SU-DHL-6 (cell line): ENCODE data around the gene SLC6A20.
"Not testable (repeated sequence)": the region's sequence is repeated elsewhere in the genome, so short reads cannot be mapped to it uniquely, and the experiment has no call there.

Source experiments
- H2AFZ ChIP-seq: fragments of 200-600 bp; sonication (generic); 2 replicates; pipeline ENCODE4 v1.6.1; 2014; ENCODE audit warnings: low read depth, mild to moderate bottlenecking, moderate library complexity, mixed read lengths, antibody characterized with exemption, low read length; ENCODE audit not compliant: severe bottlenecking
- H3F3A ChIP-seq: fragments of 200-600 bp; shearing (Covaris generic); 2 replicates; pipeline ENCODE4 v1.6.0; 2016; ENCODE audit warnings: antibody characterized with exemption, mild to moderate bottlenecking; ENCODE audit not compliant: insufficient read depth
- H3K27ac ChIP-seq: fragments of 200-600 bp; sonication (generic); 2 replicates; pipeline ENCODE4 v1.5.1; 2016; ENCODE audit warnings: low read depth, mild to moderate bottlenecking, low read length, moderate library complexity, mixed read lengths
- H3K27me3 ChIP-seq: fragments of 200-600 bp; sonication (generic), shearing (Covaris generic); 2 replicates; pipeline ENCODE4 v1.6.0; 2014; ENCODE audit warnings: mild to moderate bottlenecking, low read length
- H3K36me3 ChIP-seq: fragments of 200-600 bp; sonication (generic); 2 replicates; pipeline ENCODE4 v1.6.1; 2014; ENCODE audit warnings: mild to moderate bottlenecking, low read length, mixed read lengths
- H3K4me2 ChIP-seq: fragments of 300-600, 200-600 bp; shearing (Covaris generic), sonication (generic); 2 replicates; pipeline ENCODE4 v1.6.0; 2014; ENCODE audit warnings: low read length, low read depth, mild to moderate bottlenecking; ENCODE audit not compliant: poor library complexity, severe bottlenecking
- H3K4me3 ChIP-seq: fragments of 200-600 bp; sonication (generic); 2 replicates; pipeline ENCODE4 v1.5.1; 2014; ENCODE audit warnings: antibody characterized with exemption, low read length, mild to moderate bottlenecking, mixed read lengths; ENCODE audit not compliant: insufficient read depth, poor library complexity, severe bottlenecking
- H3K79me2 ChIP-seq: fragments of 200-600 bp; sonication (generic); 2 replicates; pipeline ENCODE4 v1.6.1; 2014; ENCODE audit warnings: mild to moderate bottlenecking, low read length, moderate library complexity; ENCODE audit not compliant: insufficient read depth
- H3K9ac ChIP-seq: fragments of 200-600 bp; sonication (generic); 2 replicates; pipeline ENCODE4 v1.7.0; 2014; ENCODE audit warnings: mild to moderate bottlenecking, low read length
- H3K9me2 ChIP-seq: fragments of 200-600 bp; sonication (generic); replicated peaks from 2 replicates; pipeline ENCODE4 v1.6.1; 2014; ENCODE audit warnings: low read length; ENCODE audit not compliant: insufficient read depth
- H3K9me3 ChIP-seq: fragments of 200-600 bp; sonication (generic); 2 replicates; pipeline ENCODE4 v1.6.1; 2014; ENCODE audit warnings: low read length, mixed read lengths; ENCODE audit not compliant: insufficient read depth
- H4K20me1 ChIP-seq: fragments of 200-600 bp; sonication (generic); 2 replicates; pipeline ENCODE4 v1.6.1; 2014; ENCODE audit warnings: low read depth, mild to moderate bottlenecking, antibody characterized with exemption, low read length, moderate library complexity, mixed read lengths
- EZH2phosphoT487 ChIP-seq: fragments of 200-600 bp; sonication (generic), shearing (Covaris generic); conservative IDR thresholded peaks from 2 replicates; pipeline ENCODE4 v1.6.1; 2018; ENCODE audit warnings: mild to moderate bottlenecking, antibody characterized with exemption, low read length, moderate library complexity, mixed read lengths
- TF ChIP-seq, protein P1 (sequence below): fragments of 200-600 bp; sonication (generic); IDR thresholded peaks from one replicate; pipeline ENCODE4 v1.5.1; 2017; ENCODE audit warnings: antibody characterized with exemption, mild to moderate bottlenecking, low read length, moderate library complexity; ENCODE audit not compliant: insufficient read depth, poor library complexity, severe bottlenecking

Gene SLC6A20

DNA sequence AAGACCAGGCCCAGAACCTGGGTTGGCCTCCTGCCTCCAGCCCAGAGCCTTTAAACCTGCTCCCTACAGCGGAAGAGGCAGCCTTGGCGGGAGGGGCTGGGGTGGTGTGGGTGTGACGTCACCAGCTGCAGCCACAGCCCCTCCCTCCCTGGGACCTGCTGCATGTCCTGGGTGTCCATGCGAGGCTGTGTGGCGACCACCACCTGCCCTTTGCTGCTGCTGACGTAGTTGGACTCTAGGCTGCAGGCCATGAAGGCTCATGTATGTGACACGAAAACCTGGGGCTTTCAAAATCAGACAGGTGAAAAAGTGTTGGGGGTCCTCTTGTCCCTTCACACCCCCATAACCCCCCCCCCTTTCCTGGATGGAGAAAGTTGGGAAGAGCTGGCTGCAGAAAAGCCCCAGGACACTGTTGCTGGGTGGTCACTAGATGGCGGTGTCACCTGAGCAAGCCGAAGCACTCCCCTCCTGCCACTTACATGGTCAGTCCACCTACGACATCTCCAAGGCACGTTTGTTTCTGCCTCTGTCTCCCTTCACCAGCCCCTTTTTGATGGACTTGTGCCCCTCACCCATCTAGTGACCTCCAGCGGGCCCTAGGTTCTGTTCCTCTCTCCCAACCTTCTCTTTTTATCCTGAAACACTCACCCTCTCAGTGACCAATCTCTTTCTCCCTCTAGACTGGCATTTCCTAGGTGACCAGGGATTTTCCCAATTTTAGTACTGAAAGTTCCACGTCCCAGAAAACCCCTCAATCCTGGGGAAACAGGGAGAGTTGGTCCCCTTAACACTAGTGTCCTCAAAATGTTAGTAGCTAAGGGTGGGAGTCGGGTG, 35.2 kb downstream of the SLC6A20 start:
- no peak overlapping the region for H3K27ac ChIP-seq
- no peaks in the 10 kb centered on the region for H4K20me1 ChIP-seq
- H3K4me3 ChIP-seq: no peak overlapping the region
- H3K9me2 ChIP-seq: no peaks in the 10 kb centered on the region
- H3K36me3 ChIP-seq: no peaks in the 10 kb centered on the region
- TF ChIP-seq, protein P1, sequence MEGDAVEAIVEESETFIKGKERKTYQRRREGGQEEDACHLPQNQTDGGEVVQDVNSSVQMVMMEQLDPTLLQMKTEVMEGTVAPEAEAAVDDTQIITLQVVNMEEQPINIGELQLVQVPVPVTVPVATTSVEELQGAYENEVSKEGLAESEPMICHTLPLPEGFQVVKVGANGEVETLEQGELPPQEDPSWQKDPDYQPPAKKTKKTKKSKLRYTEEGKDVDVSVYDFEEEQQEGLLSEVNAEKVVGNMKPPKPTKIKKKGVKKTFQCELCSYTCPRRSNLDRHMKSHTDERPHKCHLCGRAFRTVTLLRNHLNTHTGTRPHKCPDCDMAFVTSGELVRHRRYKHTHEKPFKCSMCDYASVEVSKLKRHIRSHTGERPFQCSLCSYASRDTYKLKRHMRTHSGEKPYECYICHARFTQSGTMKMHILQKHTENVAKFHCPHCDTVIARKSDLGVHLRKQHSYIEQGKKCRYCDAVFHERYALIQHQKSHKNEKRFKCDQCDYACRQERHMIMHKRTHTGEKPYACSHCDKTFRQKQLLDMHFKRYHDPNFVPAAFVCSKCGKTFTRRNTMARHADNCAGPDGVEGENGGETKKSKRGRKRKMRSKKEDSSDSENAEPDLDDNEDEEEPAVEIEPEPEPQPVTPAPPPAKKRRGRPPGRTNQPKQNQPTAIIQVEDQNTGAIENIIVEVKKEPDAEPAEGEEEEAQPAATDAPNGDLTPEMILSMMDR: peak; percentile 71
- TF ChIP-seq EZH2phosphoT487: no peak
- no peak overlapping the region for H2AFZ ChIP-seq
- no peaks in the 10 kb centered on the region for H3K79me2 ChIP-seq
- H3F3A ChIP-seq: no peaks in the 10 kb centered on the region
- no peaks in the 10 kb centered on the region for H3K9me3 ChIP-seq
- H3K9ac ChIP-seq: no peak overlapping the region
- H3K4me2 ChIP-seq: no peak overlapping the region
- no peaks in the 10 kb centered on the region for H3K27me3 ChIP-seq

DNA sequence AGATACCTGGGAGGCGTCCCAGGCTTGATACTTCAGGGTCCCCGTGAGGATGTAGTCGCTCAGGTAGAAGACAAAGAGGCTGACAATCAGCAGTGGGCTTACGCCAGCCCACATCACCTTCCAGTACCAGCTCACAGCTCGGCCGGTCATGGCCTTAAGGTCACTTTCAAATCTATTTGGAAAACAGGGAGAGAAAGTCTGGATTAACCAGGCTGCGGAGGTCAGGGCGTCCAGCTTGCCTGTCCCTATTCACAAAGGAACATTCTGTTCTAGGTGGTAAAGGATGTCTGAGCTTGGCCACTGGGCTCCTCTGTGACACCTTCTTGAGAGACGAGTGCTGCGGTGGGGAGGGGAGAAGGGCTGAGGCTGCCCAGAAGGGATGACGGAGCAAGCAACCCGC, 36.5 kb downstream of the SLC6A20 start:
- no peaks in the 10 kb centered on the region for H3K79me2 ChIP-seq
- H3K9me2 ChIP-seq: no peaks in the 10 kb centered on the region
- no peak overlapping the region for H3K4me2 ChIP-seq
- H4K20me1 ChIP-seq: no peaks in the 10 kb centered on the region
- no peaks in the 10 kb centered on the region for H3K9me3 ChIP-seq
- no peaks in the 10 kb centered on the region for H3K36me3 ChIP-seq
- H3K27ac ChIP-seq: no peak overlapping the region
- H3F3A ChIP-seq: no peaks in the 10 kb centered on the region
- no peak overlapping the region for H3K4me3 ChIP-seq
- H3K27me3 ChIP-seq: no peaks in the 10 kb centered on the region
- no peak overlapping the region for H3K9ac ChIP-seq
- no peak overlapping the region for H2AFZ ChIP-seq
- TF ChIP-seq, protein P1: no peak

DNA sequence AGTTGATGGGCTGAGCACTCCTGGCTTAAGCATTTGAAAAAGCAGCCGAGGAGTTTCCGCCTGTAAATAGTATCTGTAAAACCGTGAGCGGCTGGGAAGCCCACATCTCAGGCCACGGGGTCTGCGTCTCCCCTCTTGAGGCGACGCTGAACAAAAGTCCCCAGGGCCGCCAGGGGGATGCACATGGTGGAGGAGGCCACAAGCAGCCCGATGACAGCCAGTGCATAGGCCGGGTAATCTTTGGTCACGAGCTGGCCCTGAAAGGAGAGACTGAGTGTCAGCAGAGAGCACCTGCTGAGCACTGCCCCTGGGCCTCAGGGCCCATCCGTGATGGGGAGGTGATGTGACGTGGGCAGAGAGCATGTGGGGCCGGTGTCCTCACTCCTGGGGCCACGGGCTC, 37.5 kb downstream of the SLC6A20 start:
- Histone ChIP-seq H3K9me2 (no peaks in the 10 kb centered on the region), H2AFZ (no peak overlapping the region)
- TF ChIP-seq, protein P1: no peak
- no peak for TF ChIP-seq EZH2phosphoT487

DNA sequence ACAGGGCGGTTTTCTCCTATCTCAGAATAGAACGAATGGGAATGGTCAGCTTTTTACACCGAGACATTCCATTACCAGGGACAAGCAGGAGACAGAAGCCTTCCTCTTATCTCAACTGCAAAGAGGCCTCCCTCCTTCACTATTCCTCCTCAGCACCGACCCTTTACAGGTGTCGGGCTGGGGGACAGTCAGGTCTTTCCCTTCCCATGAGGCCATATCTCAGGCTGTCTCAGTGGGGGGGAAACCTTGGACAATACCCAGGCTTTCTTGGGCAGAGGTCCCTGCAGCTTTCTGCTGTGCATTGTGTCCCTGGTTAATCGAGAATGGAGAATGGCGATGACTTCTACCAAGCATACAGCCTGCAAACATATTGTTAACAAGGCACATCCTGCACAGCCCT, 39.2 kb downstream of the SLC6A20 start:
- H3K9me2 ChIP-seq, H2AFZ ChIP-seq, H3K27me3 ChIP-seq, H3K4me3 ChIP-seq, H3K9ac ChIP-seq, H3K9me3 ChIP-seq, H3K4me2 ChIP-seq, H4K20me1 ChIP-seq, H3K79me2 ChIP-seq, H3K27ac ChIP-seq, H3F3A ChIP-seq, H3K36me3 ChIP-seq: not testable (repeated sequence)

More for the DNA sequence above, 37.5 kb downstream of the SLC6A20 start:
- Histone ChIP-seq H3K27me3 (no peaks in the 10 kb centered on the region), H3K36me3 (no peaks in the 10 kb centered on the region), H3K79me2 (no peaks in the 10 kb centered on the region), H3K4me2 (no peak overlapping the region), H3K9ac (no peak overlapping the region), H3K4me3 (no peak overlapping the region), H4K20me1 (no peaks in the 10 kb centered on the region), H3F3A (no peaks in the 10 kb centered on the region), H3K27ac (no peak overlapping the region), H3K9me3 (no peaks in the 10 kb centered on the region)
